HG03575 (cell line): ENCODE results near the gene IL36RN.
"Not testable (repeated sequence)": the region's sequence is repeated elsewhere in the genome, so short reads cannot be mapped to it uniquely, and the experiment has no call there.

ENCODE experiments used
- ATAC-seq: cut with Tn5 transposase; IDR thresholded peaks from one replicate; pipeline ENCODE4 v1.9.1; 2021; ENCODE audit not compliant: unreplicated experiment, insufficient number of reproducible peaks, low FRiP score; ENCODE audit errors: extremely low read depth

IL36RN gene

GRCh38 chr2:113089916-113090315, 30.9 kb downstream of the IL36RN start:
- ATAC-seq: no peak

GRCh38 chr2:113091231-113091896, 32.4 kb downstream of the IL36RN start:
- no peak for ATAC-seq

GRCh38 chr2:113092864-113093612, 34.0 kb downstream of the IL36RN start:
- ATAC-seq: no peak

- ATAC-seq: no peak
Observed at GRCh38 chr2:113093613-113093977, 34.6 kb downstream of the IL36RN start.

GRCh38 chr2:113096306-113096705, 37.3 kb downstream of the IL36RN start:
- ATAC-seq: not testable (repeated sequence)

- not testable (repeated sequence) for ATAC-seq
Observed at GRCh38 chr2:113096842-113097618, 38.0 kb downstream of the IL36RN start.

- ATAC-seq: no peak
Observed at GRCh38 chr2:113098041-113098440, 39.0 kb downstream of the IL36RN start.

GRCh38 chr2:113098532-113098931, 39.5 kb downstream of the IL36RN start:
- ATAC-seq: no peak

- no peak for ATAC-seq
Observed at GRCh38 chr2:113102133-113102532, 43.1 kb downstream of the IL36RN start.

- no peak for ATAC-seq
Observed at GRCh38 chr2:113103277-113103676, 44.3 kb downstream of the IL36RN start.

- no peak for ATAC-seq
Observed at GRCh38 chr2:113104054-113104611, 45.1 kb downstream of the IL36RN start.

- no peak for ATAC-seq
Observed at GRCh38 chr2:113105047-113105785, 46.2 kb downstream of the IL36RN start.

GRCh38 chr2:113111121-113111520, 52.1 kb downstream of the IL36RN start:
- ATAC-seq: no peak

- no peak for ATAC-seq
Observed at GRCh38 chr2:113111823-113112287, 52.9 kb downstream of the IL36RN start.

- ATAC-seq: no peak
Observed at GRCh38 chr2:113112441-113112840, 53.4 kb downstream of the IL36RN start.

- ATAC-seq: no peak
Observed at GRCh38 chr2:113112871-113113270, 53.9 kb downstream of the IL36RN start.

- ATAC-seq: no peak
Observed at GRCh38 chr2:113113807-113114206, 54.8 kb downstream of the IL36RN start.
